ENCODE results near the gene C16orf74. TPM values are rescaled to one million over a fixed set of nuclear protein-coding genes. Genes with fewer than 3 reads are reported as not detected.

The C16orf74 gene
- total RNA-seq, 1 donor from 2014 or later, result 3.1 TPM

- Mint-ChIP-seq H3K4me3 (no peak overlapping the region), H3K4me1 (ENCODE audit: unreplicated experiment) (peaks cover 14% of the 10 kb centered on the region), H3K36me3 (peaks cover 25% of the 10 kb centered on the region), H3K27ac (no peak overlapping the region), H3K9me3 (no peaks in the 10 kb centered on the region), H3K27me3 (no peaks in the 10 kb centered on the region)
- no peak for DNase-seq (ENCODE audit: extremely low spot score, unreplicated experiment)
- TF ChIP-seq CTCF (conservative IDR thresholded peaks at IDR 0.05), result no peak
Observed at GRCh38 chr16:85664580-85665372, 86.1 kb downstream of the C16orf74 start.

DNA sequence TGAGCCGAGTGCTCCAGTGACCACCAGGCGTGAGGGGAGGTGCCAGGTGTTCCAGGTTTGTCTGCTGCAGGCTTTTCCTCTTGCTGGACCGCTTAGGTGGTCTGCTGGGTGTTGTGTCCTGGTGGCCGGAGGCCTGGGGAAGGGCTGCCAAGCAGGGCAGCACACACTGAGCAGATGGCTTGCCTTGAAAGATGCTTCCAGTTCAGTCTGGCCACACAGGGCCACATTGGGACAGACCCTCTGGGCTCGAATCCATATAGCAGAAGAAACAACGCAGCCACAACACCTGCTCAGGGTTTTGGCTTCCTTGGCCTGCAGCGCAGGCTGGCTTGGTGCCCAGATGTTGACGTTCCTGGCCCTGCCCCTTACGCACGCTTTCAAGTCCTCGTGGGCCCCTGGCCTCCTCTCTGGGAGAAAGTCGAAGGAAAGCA is 87.0 kb downstream of the C16orf74 start:
- DNase-seq (ENCODE audit: extremely low spot score, unreplicated experiment), result no peak
- Mint-ChIP-seq H3K27me3 (no peaks in the 10 kb centered on the region), H3K36me3 (peaks cover 22% of the 10 kb centered on the region), H3K27ac (no peak overlapping the region), H3K4me1 (ENCODE audit: unreplicated experiment) (peaks cover 21% of the 10 kb centered on the region), H3K9me3 (no peaks in the 10 kb centered on the region), H3K4me3 (no peak overlapping the region)
- no peak for TF ChIP-seq CTCF (conservative IDR thresholded peaks at IDR 0.05)

GRCh38 chr16:85662976-85663830 is 87.7 kb downstream of the C16orf74 start:
- H3K4me1 Mint-ChIP-seq (ENCODE audit: unreplicated experiment), result peaks cover 21% of the 10 kb centered on the region
- H3K27ac Mint-ChIP-seq, result no peak overlapping the region
- no peak overlapping the region for H3K4me3 Mint-ChIP-seq
- no peak for DNase-seq (ENCODE audit: extremely low spot score, unreplicated experiment)
- no peak for TF ChIP-seq CTCF (conservative IDR thresholded peaks at IDR 0.05)
- H3K27me3 Mint-ChIP-seq, result no peaks in the 10 kb centered on the region
- H3K9me3 Mint-ChIP-seq, result no peaks in the 10 kb centered on the region
- H3K36me3 Mint-ChIP-seq, result peaks cover 22% of the 10 kb centered on the region

- Mint-ChIP-seq H3K36me3 (peaks cover 25% of the 10 kb centered on the region), H3K9me3 (no peaks in the 10 kb centered on the region), H3K4me1 (ENCODE audit: unreplicated experiment) (peaks cover 21% of the 10 kb centered on the region), H3K27ac (no peak overlapping the region), H3K4me3 (no peak overlapping the region), H3K27me3 (no peaks in the 10 kb centered on the region)
- no peak for TF ChIP-seq CTCF (conservative IDR thresholded peaks at IDR 0.05)
- no peak for DNase-seq (ENCODE audit: extremely low spot score, unreplicated experiment)
Observed at GRCh38 chr16:85662482-85662812, 88.4 kb downstream of the C16orf74 start.

DNA sequence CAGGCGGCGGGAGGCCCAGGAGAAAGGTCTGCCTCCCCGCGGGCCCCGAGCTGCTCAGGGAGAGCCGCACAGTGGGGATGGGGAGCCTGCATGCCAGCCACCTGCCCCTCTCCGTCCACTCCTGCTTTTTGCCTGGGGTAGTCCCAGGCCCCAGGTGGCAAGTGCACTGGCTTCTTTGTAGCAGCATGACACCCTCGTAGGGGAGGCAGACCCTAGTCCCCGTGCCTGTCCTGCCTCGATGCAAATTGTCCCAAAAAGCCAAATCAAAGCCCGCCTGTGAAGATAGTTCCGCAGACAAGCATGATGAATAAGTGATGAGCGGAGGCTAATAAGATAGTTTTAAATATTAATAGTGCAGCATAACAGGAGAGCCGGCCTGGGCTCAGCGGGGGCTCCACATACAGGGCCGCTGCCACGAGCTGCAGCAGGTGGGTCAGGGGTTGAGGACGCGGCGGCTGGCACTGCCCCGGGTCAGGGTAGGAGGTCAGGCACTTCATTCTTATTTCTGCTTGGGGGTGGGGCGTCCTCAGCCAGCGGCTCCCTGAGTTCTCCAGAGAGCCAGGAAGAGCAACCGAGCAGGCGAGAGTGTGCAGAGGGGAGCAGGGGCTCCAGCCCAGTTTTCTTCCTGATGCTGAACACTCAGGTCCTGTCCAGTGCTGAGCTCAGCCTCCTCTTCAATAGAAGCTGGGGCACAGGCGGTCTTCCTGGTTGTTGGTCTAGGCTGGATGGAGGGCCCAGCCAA is 89.0 kb downstream of the C16orf74 start:
- DNase-seq (ENCODE audit: extremely low spot score, unreplicated experiment), result no peak
- Mint-ChIP-seq H3K4me3 (no peak overlapping the region), H3K9me3 (no peaks in the 10 kb centered on the region), H3K27me3 (no peaks in the 10 kb centered on the region), H3K4me1 (ENCODE audit: unreplicated experiment) (peaks cover 21% of the 10 kb centered on the region), H3K27ac (no peak overlapping the region), H3K36me3 (peaks cover 25% of the 10 kb centered on the region)
- TF ChIP-seq CTCF (conservative IDR thresholded peaks at IDR 0.05), result no peak
